ENCODE measurements around the gene INS.

Gene INS

GRCh38 chr11:2160736-2161259 is at the start of gene INS:
INS (minus strand) TSS chr11:2161209; CDS start chr11:2160971, 238 bp downstream.
- DNase-seq: no peak

GRCh38 chr11:2210366-2211112 is 49.5 kb upstream of the INS start:
- no peak for DNase-seq

- DNase-seq: no peak
Measured at GRCh38 chr11:2209900-2210321, 48.9 kb upstream of the INS start.

- no peak for DNase-seq
Measured at GRCh38 chr11:2209370-2209801, 48.4 kb upstream of the INS start.

GRCh38 chr11:2208691-2209369 is 47.8 kb upstream of the INS start:
- DNase-seq: no peak

GRCh38 chr11:2207773-2208621 is 47.0 kb upstream of the INS start:
- no peak for DNase-seq

GRCh38 chr11:2207212-2207611 is 46.2 kb upstream of the INS start:
- no peak for DNase-seq

- no peak for DNase-seq
Measured at GRCh38 chr11:2205981-2206690, 45.1 kb upstream of the INS start.

- no peak for DNase-seq
Measured at GRCh38 chr11:2205214-2205720, 44.3 kb upstream of the INS start.

GRCh38 chr11:2204361-2205213 is 43.6 kb upstream of the INS start:
- no peak for DNase-seq

GRCh38 chr11:2203440-2204259 is 42.6 kb upstream of the INS start:
- no peak for DNase-seq

GRCh38 chr11:2202900-2203439 is 42.0 kb upstream of the INS start:
- DNase-seq: no peak

GRCh38 chr11:2202071-2202899 is 41.3 kb upstream of the INS start:
- DNase-seq: no peak

- DNase-seq: no peak
Measured at GRCh38 chr11:2201542-2201941, 40.5 kb upstream of the INS start.

- DNase-seq: no peak
Measured at GRCh38 chr11:2200957-2201519, 40.0 kb upstream of the INS start.

GRCh38 chr11:2200536-2200935 is 39.5 kb upstream of the INS start:
- DNase-seq: no peak

GRCh38 chr11:2199466-2200341 is 38.7 kb upstream of the INS start:
- DNase-seq: no peak

Data from activated CD4-positive, alpha-beta T cell treated with anti-CD3 and anti-CD28 coated beads for 4 hours (primary cell).